SU-DHL-6 (cell line): Measurements from ENCODE around the gene IDS.

ENCODE experiments used
- H2AFZ ChIP-seq: fragments of 200-600 bp; sonication (generic); 2 replicates; pipeline ENCODE4 v1.6.1; 2014; ENCODE audit warnings: low read depth, mild to moderate bottlenecking, moderate library complexity, mixed read lengths, antibody characterized with exemption, low read length; ENCODE audit not compliant: severe bottlenecking
- H3F3A ChIP-seq: fragments of 200-600 bp; shearing (Covaris generic); 2 replicates; pipeline ENCODE4 v1.6.0; 2016; ENCODE audit warnings: antibody characterized with exemption, mild to moderate bottlenecking; ENCODE audit not compliant: insufficient read depth
- H3K27ac ChIP-seq: fragments of 200-600 bp; sonication (generic); 2 replicates; pipeline ENCODE4 v1.5.1; 2016; ENCODE audit warnings: low read depth, mild to moderate bottlenecking, low read length, moderate library complexity, mixed read lengths
- H3K27me3 ChIP-seq: fragments of 200-600 bp; sonication (generic), shearing (Covaris generic); 2 replicates; pipeline ENCODE4 v1.6.0; 2014; ENCODE audit warnings: mild to moderate bottlenecking, low read length
- H3K36me3 ChIP-seq: fragments of 200-600 bp; sonication (generic); 2 replicates; pipeline ENCODE4 v1.6.1; 2014; ENCODE audit warnings: mild to moderate bottlenecking, low read length, mixed read lengths
- H3K4me2 ChIP-seq: fragments of 300-600, 200-600 bp; shearing (Covaris generic), sonication (generic); 2 replicates; pipeline ENCODE4 v1.6.0; 2014; ENCODE audit warnings: low read length, low read depth, mild to moderate bottlenecking; ENCODE audit not compliant: poor library complexity, severe bottlenecking
- H3K4me3 ChIP-seq: fragments of 200-600 bp; sonication (generic); 2 replicates; pipeline ENCODE4 v1.5.1; 2014; ENCODE audit warnings: antibody characterized with exemption, low read length, mild to moderate bottlenecking, mixed read lengths; ENCODE audit not compliant: insufficient read depth, poor library complexity, severe bottlenecking
- H3K79me2 ChIP-seq: fragments of 200-600 bp; sonication (generic); 2 replicates; pipeline ENCODE4 v1.6.1; 2014; ENCODE audit warnings: mild to moderate bottlenecking, low read length, moderate library complexity; ENCODE audit not compliant: insufficient read depth
- H3K9ac ChIP-seq: fragments of 200-600 bp; sonication (generic); 2 replicates; pipeline ENCODE4 v1.7.0; 2014; ENCODE audit warnings: mild to moderate bottlenecking, low read length
- H3K9me2 ChIP-seq: fragments of 200-600 bp; sonication (generic); replicated peaks from 2 replicates; pipeline ENCODE4 v1.6.1; 2014; ENCODE audit warnings: low read length; ENCODE audit not compliant: insufficient read depth
- H3K9me3 ChIP-seq: fragments of 200-600 bp; sonication (generic); 2 replicates; pipeline ENCODE4 v1.6.1; 2014; ENCODE audit warnings: low read length, mixed read lengths; ENCODE audit not compliant: insufficient read depth
- H4K20me1 ChIP-seq: fragments of 200-600 bp; sonication (generic); 2 replicates; pipeline ENCODE4 v1.6.1; 2014; ENCODE audit warnings: low read depth, mild to moderate bottlenecking, antibody characterized with exemption, low read length, moderate library complexity, mixed read lengths
- EZH2phosphoT487 ChIP-seq: fragments of 200-600 bp; sonication (generic), shearing (Covaris generic); conservative IDR thresholded peaks from 2 replicates; pipeline ENCODE4 v1.6.1; 2018; ENCODE audit warnings: mild to moderate bottlenecking, antibody characterized with exemption, low read length, moderate library complexity, mixed read lengths
- TF ChIP-seq, protein P1 (sequence below): fragments of 200-600 bp; sonication (generic); IDR thresholded peaks from one replicate; pipeline ENCODE4 v1.5.1; 2017; ENCODE audit warnings: antibody characterized with exemption, mild to moderate bottlenecking, low read length, moderate library complexity; ENCODE audit not compliant: insufficient read depth, poor library complexity, severe bottlenecking

Gene IDS

GRCh38 chrX:149467461-149467860, 37.6 kb downstream of the IDS start:
- H3K9me3 ChIP-seq: no peaks in the 10 kb centered on the region
- H3K79me2 ChIP-seq: no peaks in the 10 kb centered on the region
- H3K4me3 ChIP-seq: no peak overlapping the region
- H3K9ac ChIP-seq: no peak overlapping the region
- no peaks in the 10 kb centered on the region for H3K36me3 ChIP-seq
- no peak overlapping the region for H3K27ac ChIP-seq
- no peaks in the 10 kb centered on the region for H3F3A ChIP-seq
- H4K20me1 ChIP-seq: no peaks in the 10 kb centered on the region
- no peaks in the 10 kb centered on the region for H3K27me3 ChIP-seq
- H3K4me2 ChIP-seq: no peak overlapping the region
- no peak overlapping the region for H2AFZ ChIP-seq
- TF ChIP-seq EZH2phosphoT487: no peak
- TF ChIP-seq, protein P1, sequence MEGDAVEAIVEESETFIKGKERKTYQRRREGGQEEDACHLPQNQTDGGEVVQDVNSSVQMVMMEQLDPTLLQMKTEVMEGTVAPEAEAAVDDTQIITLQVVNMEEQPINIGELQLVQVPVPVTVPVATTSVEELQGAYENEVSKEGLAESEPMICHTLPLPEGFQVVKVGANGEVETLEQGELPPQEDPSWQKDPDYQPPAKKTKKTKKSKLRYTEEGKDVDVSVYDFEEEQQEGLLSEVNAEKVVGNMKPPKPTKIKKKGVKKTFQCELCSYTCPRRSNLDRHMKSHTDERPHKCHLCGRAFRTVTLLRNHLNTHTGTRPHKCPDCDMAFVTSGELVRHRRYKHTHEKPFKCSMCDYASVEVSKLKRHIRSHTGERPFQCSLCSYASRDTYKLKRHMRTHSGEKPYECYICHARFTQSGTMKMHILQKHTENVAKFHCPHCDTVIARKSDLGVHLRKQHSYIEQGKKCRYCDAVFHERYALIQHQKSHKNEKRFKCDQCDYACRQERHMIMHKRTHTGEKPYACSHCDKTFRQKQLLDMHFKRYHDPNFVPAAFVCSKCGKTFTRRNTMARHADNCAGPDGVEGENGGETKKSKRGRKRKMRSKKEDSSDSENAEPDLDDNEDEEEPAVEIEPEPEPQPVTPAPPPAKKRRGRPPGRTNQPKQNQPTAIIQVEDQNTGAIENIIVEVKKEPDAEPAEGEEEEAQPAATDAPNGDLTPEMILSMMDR: no peak
- no peaks in the 10 kb centered on the region for H3K9me2 ChIP-seq

DNA sequence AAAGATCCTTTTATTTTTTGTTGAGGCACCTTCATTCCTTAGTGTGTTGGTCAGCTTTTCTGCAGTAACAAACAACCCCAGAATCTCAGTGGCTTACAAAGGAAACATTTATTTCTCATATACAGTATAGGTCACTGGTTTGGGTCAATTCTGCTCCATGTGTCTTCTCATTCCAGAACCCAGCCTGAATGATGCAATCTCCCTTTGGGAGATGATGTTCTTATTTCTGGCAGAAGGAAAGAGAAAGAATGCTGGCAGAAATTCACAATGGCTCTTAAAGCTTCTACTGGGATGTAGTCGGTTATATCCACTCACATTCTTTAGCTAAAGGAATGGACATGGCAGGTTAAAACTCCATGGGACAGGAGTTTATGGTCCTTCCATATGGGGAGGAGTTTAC, 42.3 kb downstream of the IDS start:
- TF ChIP-seq, protein P1: no peak
- no peak for TF ChIP-seq EZH2phosphoT487
- Histone ChIP-seq H3K36me3 (no peaks in the 10 kb centered on the region), H3K9me2 (no peaks in the 10 kb centered on the region), H3K9me3 (no peaks in the 10 kb centered on the region), H3K4me3 (no peak overlapping the region), H3K9ac (no peak overlapping the region), H3K27me3 (no peaks in the 10 kb centered on the region), H4K20me1 (no peaks in the 10 kb centered on the region), H3K79me2 (no peaks in the 10 kb centered on the region), H2AFZ (no peak overlapping the region), H3K4me2 (no peak overlapping the region), H3K27ac (no peak overlapping the region), H3F3A (no peaks in the 10 kb centered on the region)

DNA sequence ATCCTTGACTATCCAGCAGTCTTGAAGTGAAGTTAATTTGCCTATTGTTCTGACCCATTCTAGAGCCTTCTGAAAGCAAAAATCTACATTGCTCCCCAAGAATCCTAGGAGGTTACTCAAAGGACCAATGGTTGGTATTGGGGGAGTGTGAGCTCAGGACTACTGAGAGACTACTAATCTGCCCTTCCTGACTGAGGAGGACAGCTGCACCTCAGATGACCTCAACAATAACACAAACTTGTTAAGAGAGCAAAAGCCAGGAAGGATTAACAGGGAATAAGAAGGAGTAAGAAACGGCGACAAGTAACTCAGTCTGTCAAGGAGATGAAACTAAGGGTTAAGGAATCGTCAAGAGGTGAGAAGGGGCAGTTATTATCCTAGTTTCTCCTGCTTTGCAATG, 43.4 kb downstream of the IDS start:
- no peaks in the 10 kb centered on the region for H3F3A ChIP-seq

More for the DNA sequence above, 43.4 kb downstream of the IDS start:
- Histone ChIP-seq H4K20me1 (no peaks in the 10 kb centered on the region), H3K36me3 (no peaks in the 10 kb centered on the region), H2AFZ (no peak overlapping the region), H3K9ac (no peak overlapping the region), H3K27me3 (no peaks in the 10 kb centered on the region), H3K4me2 (no peak overlapping the region), H3K9me2 (no peaks in the 10 kb centered on the region), H3K79me2 (no peaks in the 10 kb centered on the region), H3K27ac (no peak overlapping the region), H3K9me3 (no peaks in the 10 kb centered on the region), H3K4me3 (no peak overlapping the region)
- TF ChIP-seq, protein P1: no peak
- no peak for TF ChIP-seq EZH2phosphoT487
